ENCODE data around the gene KRTAP10-7.

- TF ChIP-seq BRCA1 (IDR thresholded peaks at IDR 0.05) (no peak), BRCA1 (CRISPR knock-in tag; IDR thresholded peaks at IDR 0.05) (no peak), NFATC3 (IDR thresholded peaks at IDR 0.05) (no peak), MAFK (IDR thresholded peaks at IDR 0.05; ENCODE audit: low read length) (no peak)
Observed at GRCh38 chr21:44637018-44637850, 36.8 kb downstream of the KRTAP10-7 start, which contains the start of gene KRTAP10-10.
